ENCODE results near the gene FAM83G.

The FAM83G gene

GRCh38 chr17:19017401-19017800 is 12.8 kb upstream of the FAM83G start:
- Histone ChIP-seq H3K14ac (ENCODE audit: low read length) (peak overlapping the region; percentile 56), H2AFZ (ENCODE audit: low read length) (no peak overlapping the region), H4K91ac (ENCODE audit: low read depth, low read length, poor library complexity) (peak overlapping the region; percentile 85), H3K9me3 (replicated peaks in 1 of 2; ENCODE audit: control insufficient read depth in 2 of 2, insufficient read depth in 1 of 2, low read depth in 1 of 2, low read length in 2 of 2) (no peaks in the 10 kb centered on the region), H3K4me1 (ENCODE audit: control insufficient read depth in 2 of 2, insufficient read depth in 1 of 2, low read depth in 1 of 2, low read length in 2 of 2) (peaks cover 0 to 8% of the 10 kb centered on the region in 2 donors), H2BK12ac (ENCODE audit: low read length) (peak overlapping the region; percentile 58), H2BK120ac (ENCODE audit: low read depth, low read length) (peak overlapping the region; percentile 72), H3K79me1 (ENCODE audit: low read depth, low read length) (peaks cover 2% of the 10 kb centered on the region), H3K4me3 (ENCODE audit: low read length in 2 of 2) (no peak overlapping the region), H3K9ac (ENCODE audit: low read depth, low read length, poor library complexity) (peak overlapping the region; percentile 70), H3K4ac (ENCODE audit: low read length) (peak overlapping the region; percentile 84), H3K23ac (ENCODE audit: low read depth, low read length, poor library complexity) (peak overlapping the region; percentile 73), H3K18ac (ENCODE audit: low read length) (peak overlapping the region; percentile 52), H3K36me3 (replicated peaks in 1 of 2; ENCODE audit: control insufficient read depth in 2 of 2, insufficient read depth in 2 of 2, low read length in 2 of 2) (no peaks in the 10 kb centered on the region), H3K27ac (replicated peaks; ENCODE audit: low read length) (no peak overlapping the region), H2BK5ac (ENCODE audit: low read length) (no peak overlapping the region), H3K4me2 (ENCODE audit: insufficient read depth, low read length, poor library complexity, severe bottlenecking) (no peak overlapping the region), H4K8ac (ENCODE audit: low read depth, low read length) (peak overlapping the region; percentile 23), H2BK15ac (ENCODE audit: low read length) (peak overlapping the region; percentile 75), H3K27me3 (ENCODE audit: control insufficient read depth in 3 of 3, insufficient read depth in 3 of 3, low read depth in 1 of 3, low read length in 3 of 3) (peaks cover 0 to 13% (median 0%) of the 10 kb centered on the region in 3 experiments), H2AK5ac (ENCODE audit: low read depth, low read length) (peak overlapping the region; percentile 99)
- no peak for DNase-seq (ENCODE audit: low spot score)
- WGBS, 2 donors (ENCODE audit: extremely low coverage in 2 of 2, insufficient read length in 2 of 2, insufficient replicate concordance in 1 of 2) = no CpG with 5 or more reads among the region's 12 CpGs

- no peak for DNase-seq (ENCODE audit: low spot score)
- Histone ChIP-seq H4K91ac (ENCODE audit: low read depth, low read length, poor library complexity) (peak overlapping the region; percentile 85), H2AFZ (ENCODE audit: low read length) (no peak overlapping the region), H3K4me1 (ENCODE audit: control insufficient read depth in 2 of 2, insufficient read depth in 1 of 2, low read depth in 1 of 2, low read length in 2 of 2) (peaks cover 0 to 7% of the 10 kb centered on the region in 2 donors), H4K8ac (ENCODE audit: low read depth, low read length) (peak overlapping the region; percentile 43), H3K4ac (ENCODE audit: low read length) (peak overlapping the region; percentile 84), H3K27me3 (ENCODE audit: control insufficient read depth in 3 of 3, insufficient read depth in 3 of 3, low read depth in 1 of 3, low read length in 3 of 3) (peaks cover 0 to 13% (median 0%) of the 10 kb centered on the region in 3 experiments), H3K9me3 (replicated peaks in 1 of 2; ENCODE audit: control insufficient read depth in 2 of 2, insufficient read depth in 1 of 2, low read depth in 1 of 2, low read length in 2 of 2) (no peaks in the 10 kb centered on the region), H2BK120ac (ENCODE audit: low read depth, low read length) (peak overlapping the region; percentile 72), H3K9ac (ENCODE audit: low read depth, low read length, poor library complexity) (peak overlapping the region; percentile 21), H3K27ac (replicated peaks; ENCODE audit: low read length) (no peak overlapping the region), H3K79me1 (ENCODE audit: low read depth, low read length) (no peaks in the 10 kb centered on the region), H3K23ac (ENCODE audit: low read depth, low read length, poor library complexity) (peak overlapping the region; percentile 73), H2BK5ac (ENCODE audit: low read length) (peak overlapping the region; percentile 66), H2BK12ac (ENCODE audit: low read length) (peak overlapping the region; percentile 98), H3K18ac (ENCODE audit: low read length) (peak overlapping the region; percentile 52), H2BK15ac (ENCODE audit: low read length) (peak overlapping the region; percentile 75), H2AK5ac (ENCODE audit: low read depth, low read length) (peak overlapping the region; percentile 99), H3K4me3 (ENCODE audit: low read length in 2 of 2) (no peak overlapping the region), H3K14ac (ENCODE audit: low read length) (peak overlapping the region; percentile 56), H3K36me3 (replicated peaks in 1 of 2; ENCODE audit: control insufficient read depth in 2 of 2, insufficient read depth in 2 of 2, low read length in 2 of 2) (no peaks in the 10 kb centered on the region), H3K4me2 (ENCODE audit: insufficient read depth, low read length, poor library complexity, severe bottlenecking) (no peak overlapping the region)
- WGBS, 2 donors (ENCODE audit: extremely low coverage in 2 of 2, insufficient read length in 2 of 2, insufficient replicate concordance in 1 of 2) = no CpG with 5 or more reads among the region's 7 CpGs
Observed at GRCh38 chr17:19016881-19017280, 12.3 kb upstream of the FAM83G start.

GRCh38 chr17:19016297-19016696 is 11.7 kb upstream of the FAM83G start:
- Histone ChIP-seq H2BK120ac (ENCODE audit: low read depth, low read length) (peak overlapping the region; percentile 72), H3K18ac (ENCODE audit: low read length) (peak overlapping the region; percentile 24), H3K9ac (ENCODE audit: low read depth, low read length, poor library complexity) (peak overlapping the region; percentile 0), H3K79me1 (ENCODE audit: low read depth, low read length) (no peaks in the 10 kb centered on the region), H2AFZ (ENCODE audit: low read length) (no peak overlapping the region), H3K27me3 (ENCODE audit: control insufficient read depth in 3 of 3, insufficient read depth in 3 of 3, low read depth in 1 of 3, low read length in 3 of 3) (peaks cover 0 to 13% (median 0%) of the 10 kb centered on the region in 3 experiments), H4K8ac (ENCODE audit: low read depth, low read length) (no peak overlapping the region), H2BK12ac (ENCODE audit: low read length) (peak overlapping the region; percentile 98), H3K23ac (ENCODE audit: low read depth, low read length, poor library complexity) (no peak overlapping the region), H2AK5ac (ENCODE audit: low read depth, low read length) (peak overlapping the region; percentile 99), H3K4me2 (ENCODE audit: insufficient read depth, low read length, poor library complexity, severe bottlenecking) (no peak overlapping the region), H3K4ac (ENCODE audit: low read length) (no peak overlapping the region), H3K27ac (replicated peaks; ENCODE audit: low read length) (no peak overlapping the region), H3K36me3 (replicated peaks in 1 of 2; ENCODE audit: control insufficient read depth in 2 of 2, insufficient read depth in 2 of 2, low read length in 2 of 2) (no peaks in the 10 kb centered on the region), H3K4me1 (ENCODE audit: control insufficient read depth in 2 of 2, insufficient read depth in 1 of 2, low read depth in 1 of 2, low read length in 2 of 2) (peaks cover 0 to 7% of the 10 kb centered on the region in 2 donors), H3K4me3 (ENCODE audit: low read length in 2 of 2) (no peak overlapping the region), H2BK15ac (ENCODE audit: low read length) (no peak overlapping the region), H2BK5ac (ENCODE audit: low read length) (peak overlapping the region; percentile 66), H3K14ac (ENCODE audit: low read length) (no peak overlapping the region), H3K9me3 (replicated peaks in 1 of 2; ENCODE audit: control insufficient read depth in 2 of 2, insufficient read depth in 1 of 2, low read depth in 1 of 2, low read length in 2 of 2) (no peaks in the 10 kb centered on the region), H4K91ac (ENCODE audit: low read depth, low read length, poor library complexity) (no peak overlapping the region)
- WGBS, 2 donors (ENCODE audit: extremely low coverage in 2 of 2, insufficient read length in 2 of 2, insufficient replicate concordance in 1 of 2) = no CpG with 5 or more reads among the region's 8 CpGs
- DNase-seq (ENCODE audit: low spot score) = no peak

- Histone ChIP-seq H3K14ac (ENCODE audit: low read length) (peak overlapping the region; percentile 95), H2AFZ (ENCODE audit: low read length) (no peak overlapping the region), H3K4me1 (ENCODE audit: control insufficient read depth in 2 of 2, insufficient read depth in 1 of 2, low read depth in 1 of 2, low read length in 2 of 2) (peaks cover 0 to 7% of the 10 kb centered on the region in 2 donors), H2BK12ac (ENCODE audit: low read length) (no peak overlapping the region), H4K91ac (ENCODE audit: low read depth, low read length, poor library complexity) (no peak overlapping the region), H2AK5ac (ENCODE audit: low read depth, low read length) (peak overlapping the region; percentile 82), H3K36me3 (replicated peaks in 1 of 2; ENCODE audit: control insufficient read depth in 2 of 2, insufficient read depth in 2 of 2, low read length in 2 of 2) (no peaks in the 10 kb centered on the region), H3K79me1 (ENCODE audit: low read depth, low read length) (no peaks in the 10 kb centered on the region), H3K23ac (ENCODE audit: low read depth, low read length, poor library complexity) (no peak overlapping the region), H2BK5ac (ENCODE audit: low read length) (no peak overlapping the region), H2BK120ac (ENCODE audit: low read depth, low read length) (no peak overlapping the region), H3K9me3 (replicated peaks in 1 of 2; ENCODE audit: control insufficient read depth in 2 of 2, insufficient read depth in 1 of 2, low read depth in 1 of 2, low read length in 2 of 2) (no peaks in the 10 kb centered on the region), H3K4ac (ENCODE audit: low read length) (no peak overlapping the region), H3K18ac (ENCODE audit: low read length) (peak overlapping the region; percentile 44), H4K8ac (ENCODE audit: low read depth, low read length) (no peak overlapping the region), H3K4me2 (ENCODE audit: insufficient read depth, low read length, poor library complexity, severe bottlenecking) (no peak overlapping the region), H3K27ac (replicated peaks; ENCODE audit: low read length) (no peak overlapping the region), H3K9ac (ENCODE audit: low read depth, low read length, poor library complexity) (no peak overlapping the region), H2BK15ac (ENCODE audit: low read length) (peak overlapping the region; percentile 54), H3K4me3 (ENCODE audit: low read length in 2 of 2) (no peak overlapping the region), H3K27me3 (ENCODE audit: control insufficient read depth in 3 of 3, insufficient read depth in 3 of 3, low read depth in 1 of 3, low read length in 3 of 3) (peaks cover 0 to 13% (median 0%) of the 10 kb centered on the region in 3 experiments)
- WGBS, 2 donors (ENCODE audit: extremely low coverage in 2 of 2, insufficient read length in 2 of 2, insufficient replicate concordance in 1 of 2) = no CpG with 5 or more reads among the region's 7 CpGs
- no peak for DNase-seq (ENCODE audit: low spot score)
Observed at GRCh38 chr17:19015428-19015827, 10.9 kb upstream of the FAM83G start.
